IMR-90 (cell line): Measurements from ENCODE around the gene KAZN. TPM values are rescaled to one million over a fixed set of nuclear protein-coding genes. Genes with fewer than 3 reads are reported as not detected.

Experiments used
- ATAC-seq: fragments of 200-7000 bp; cut with Tn5 transposase; 2 replicates; pipeline ENCODE4 v1.9.1; 2020; ENCODE audit warnings: low read depth, mild to moderate bottlenecking, moderate library complexity
- BruUV-seq: library from RNA; stranded (reverse); fragments of 400-500 nt; replicated peaks from 2 replicates; lab custom pipeline; 2021; lab: Mats Ljungman, UMichigan
- CTCF ChIA-PET: fragments of 300-600 bp; formaldehyde crosslinking; extraction: SDS; loops from one replicate; lab custom pipeline; 2021; ENCODE audit warnings: antibody characterized with exemption; lab: Yijun Ruan, JAX
- POLR2A ChIA-PET: fragments of 300-600 bp; sonication (Branson Sonifier 250); formaldehyde crosslinking; loops from one replicate; lab custom pipeline; 2022; ENCODE audit warnings: antibody characterized with exemption; ENCODE audit not compliant: unreplicated experiment; lab: Charles Lee
- DNase-seq: peaks from one replicate; pipeline ENCODE4 v3.0.0; 2013
- H2AFZ ChIP-seq: replicated peaks from 2 replicates; pipeline ENCODE3; 2013; ENCODE audit warnings: low read length, mild to moderate bottlenecking; ENCODE audit not compliant: poor library complexity
- H2AK5ac ChIP-seq: 2 replicates; pipeline ENCODE4 v1.6.1; 2013; ENCODE audit warnings: low read depth, low read length, inconsistent platforms
- H2AK9ac ChIP-seq: replicated peaks from 2 replicates; pipeline ENCODE3; 2013; ENCODE audit warnings: mild to moderate bottlenecking, low read depth, low read length, moderate library complexity; ENCODE audit not compliant: poor library complexity
- H2BK120ac ChIP-seq: 2 replicates; pipeline ENCODE4 v1.6.1; 2013; ENCODE audit warnings: low read depth, low read length, inconsistent platforms
- H2BK15ac ChIP-seq: 3 replicates; pipeline ENCODE4 v1.6.1; 2013; ENCODE audit warnings: low read depth, low read length, inconsistent platforms
- H2BK20ac ChIP-seq: 2 replicates; pipeline ENCODE4 v1.6.1; 2013; ENCODE audit warnings: low read depth, mild to moderate bottlenecking, inconsistent platforms, low read length, moderate library complexity
- H2BK5ac ChIP-seq: 2 replicates; pipeline ENCODE4 v1.6.1; 2013; ENCODE audit warnings: mild to moderate bottlenecking, low read depth, low read length, inconsistent platforms; ENCODE audit not compliant: poor library complexity, severe bottlenecking
- H3K14ac ChIP-seq: replicated peaks from 2 replicates; pipeline ENCODE4 v1.6.1; 2013; ENCODE audit warnings: low read depth, low read length, inconsistent platforms
- H3K18ac ChIP-seq: 2 replicates; pipeline ENCODE4 v1.6.1; 2013; ENCODE audit warnings: low read depth, low read length, control low read depth
- H3K23ac ChIP-seq: 2 replicates; pipeline ENCODE4 v1.6.1; 2013; ENCODE audit warnings: low read depth, low read length, inconsistent platforms
- H3K27ac ChIP-seq: 2 replicates; pipeline ENCODE4 v1.5.1; 2013; ENCODE audit warnings: mild to moderate bottlenecking, control low read depth, low read length; ENCODE audit not compliant: insufficient read depth
- H3K27me3 ChIP-seq: 2 replicates; pipeline ENCODE4 v1.6.1; 2013; ENCODE audit warnings: low read length; ENCODE audit not compliant: control insufficient read depth, insufficient read depth
- H3K36me3 ChIP-seq: 2 replicates; pipeline ENCODE4 v1.6.1; 2013; ENCODE audit warnings: low read length, mixed read lengths; ENCODE audit not compliant: control insufficient read depth, insufficient read depth
- H3K4ac ChIP-seq: 2 replicates; pipeline ENCODE4 v1.6.1; 2013; ENCODE audit warnings: low read depth, low read length, inconsistent platforms
- H3K4me1 ChIP-seq: 2 replicates; pipeline ENCODE4 v1.6.1; 2013; ENCODE audit warnings: low read length, mixed read lengths; ENCODE audit not compliant: control insufficient read depth, insufficient read depth
- H3K4me2 ChIP-seq: 2 replicates; pipeline ENCODE4 v1.6.1; 2013; ENCODE audit warnings: low read depth, mild to moderate bottlenecking, control low read depth, low read length, moderate library complexity
- H3K4me3 ChIP-seq: 2 replicates; pipeline ENCODE4 v1.5.1; 2013; ENCODE audit warnings: low read depth, mild to moderate bottlenecking, control low read depth, low read length, moderate library complexity; ENCODE audit not compliant: insufficient read depth
- H3K56ac ChIP-seq: 2 replicates; pipeline ENCODE4 v1.6.1; 2013; ENCODE audit warnings: low read length, inconsistent platforms; ENCODE audit not compliant: insufficient read depth; ENCODE audit errors: extremely low read depth
- H3K79me1 ChIP-seq, 2 experiments: 2 replicates each; pipeline ENCODE4 v1.6.1; 2013; ENCODE audit warnings: low read length in 2 of 2, inconsistent platforms in 1 of 2, low read depth in 1 of 2
- H3K9ac ChIP-seq: 2 replicates; pipeline ENCODE4 v1.6.1; 2013; ENCODE audit warnings: low read depth, low read length, control low read depth
- H3K9me1 ChIP-seq: 2 replicates; pipeline ENCODE4 v1.6.1; 2013; ENCODE audit warnings: low read length, inconsistent platforms; ENCODE audit not compliant: insufficient read depth
- H3K9me3 ChIP-seq: 2 replicates; pipeline ENCODE4 v1.6.1; 2013; ENCODE audit warnings: low read length; ENCODE audit not compliant: control insufficient read depth, insufficient read depth
- H4K20me1 ChIP-seq: 2 replicates; pipeline ENCODE4 v1.6.1; 2013; ENCODE audit warnings: low read length, inconsistent platforms; ENCODE audit not compliant: insufficient read depth
- H4K5ac ChIP-seq: 2 replicates; pipeline ENCODE4 v1.6.1; 2013; ENCODE audit warnings: mild to moderate bottlenecking, low read depth, low read length, control low read depth
- H4K8ac ChIP-seq, 2 experiments: 2 replicates each; pipeline ENCODE4 v1.6.1; 2013; ENCODE audit warnings: low read depth in 2 of 2, low read length in 2 of 2, control low read depth in 1 of 2, inconsistent platforms in 1 of 2
- H4K91ac ChIP-seq: 2 replicates; pipeline ENCODE4 v1.6.1; 2013; ENCODE audit warnings: low read depth, low read length, inconsistent platforms; ENCODE audit not compliant: insufficient read depth
- BHLHE40 ChIP-seq: fragments of 150-350 bp; IDR thresholded peaks from 2 replicates; pipeline ENCODE4 v1.6.1; 2016; ENCODE audit warnings: mild to moderate bottlenecking, low read depth, low read length
- CEBPB ChIP-seq: IDR thresholded peaks from 2 replicates; pipeline ENCODE4 v1.6.1; 2012; ENCODE audit warnings: low read depth, low read length, improper control_type of control experiment
- FOS ChIP-seq: fragments of 150-350 bp; IDR thresholded peaks from 2 replicates; pipeline ENCODE4 v1.6.1; 2016; ENCODE audit warnings: low read depth, low read length
- MAZ ChIP-seq: IDR thresholded peaks from 2 replicates; pipeline ENCODE4 v1.6.1; 2012; ENCODE audit warnings: low read depth, mild to moderate bottlenecking, low read length, improper control_type of control experiment, moderate library complexity, borderline replicate concordance
- MXI1 ChIP-seq: IDR thresholded peaks from 2 replicates; pipeline ENCODE4 v1.6.1; 2012; ENCODE audit warnings: low read depth, mild to moderate bottlenecking, low read length, moderate library complexity, borderline replicate concordance
- NFE2L2 ChIP-seq: fragments of 150-350 bp; IDR thresholded peaks from 2 replicates; pipeline ENCODE4 v1.6.1; 2016; ENCODE audit warnings: low read depth, mild to moderate bottlenecking, low read length
- POLR2A ChIP-seq: IDR thresholded peaks from 2 replicates; pipeline ENCODE4 v1.6.1; 2012; ENCODE audit warnings: mild to moderate bottlenecking, low read depth, low read length
- RAD21 ChIP-seq: IDR thresholded peaks from 2 replicates; pipeline ENCODE4 v1.6.1; 2012; ENCODE audit warnings: low read length, improper control_type of control experiment
- RCOR1 ChIP-seq: IDR thresholded peaks from 2 replicates; pipeline ENCODE4 v1.6.1; 2012; ENCODE audit warnings: mild to moderate bottlenecking, low read length, improper control_type of control experiment; ENCODE audit not compliant: insufficient replicate concordance
- RFX5 ChIP-seq: IDR thresholded peaks from 2 replicates; pipeline ENCODE4 v1.8.0; 2012; ENCODE audit warnings: low read depth, mild to moderate bottlenecking, low read length, moderate library complexity
- SMC3 ChIP-seq: fragments of 150-350 bp; IDR thresholded peaks from 2 replicates; pipeline ENCODE4 v1.6.1; 2016; ENCODE audit warnings: low read depth, mild to moderate bottlenecking, antibody characterized with exemption, low read length, moderate library complexity
- WGBS, 2 experiments: methylation state at CpG; one replicate each; pipeline versions ENCODE4 v1.1.5 to v1.1.7; 2013; ENCODE audit warnings: missing lambda C conversion rate in 2 of 2; ENCODE audit not compliant: insufficient read length in 1 of 2; ENCODE audit errors: extremely low coverage in 2 of 2; 5-methylcytosine and 5-hydroxymethylcytosine counted together
- dilution Hi-C: fragments of 300-500 bp; cut with HindIII; formaldehyde crosslinking; loops from one replicate; pipeline ENCODE4 v1.14.3; 2018; ENCODE audit warnings: low sequenced_read_pairs; ENCODE audit not compliant: unreplicated experiment
- in situ Hi-C: fragments of 300-500 bp; cut with MboI; formaldehyde crosslinking; loops from 3 replicates; pipeline ENCODE4 v1.14.3; 2019; ENCODE audit warnings: low sequenced_read_pairs, inconsistent platforms, mixed read lengths
- intact Hi-C: fragments of 100-400 bp; cut with micrococcal nuclease; formaldehyde crosslinking; loops from 2 replicates; pipeline ENCODE4 v1.10.0; 2022
- polyA plus RNA-seq, 3 experiments: library from polyadenylated mRNA; depleted of rRNA; stranded (reverse); fragments of >200 nt; gene quantifications; 2 replicates each; pipeline ENCODE4 v1.2.3, GENCODE V29; 2012; ENCODE audit warnings: low replicate concordance in 1 of 3
- total RNA-seq: library from RNA; depleted of rRNA; stranded (reverse); fragments of >200 nt; gene quantifications from 2 replicates; pipeline ENCODE4 v1.2.3, GENCODE V29; 2012
- TF ChIP-seq, protein P1 (sequence below): fragments of 150-350 bp; IDR thresholded peaks from 2 replicates; pipeline ENCODE4 v1.6.1; 2016; ENCODE audit warnings: low read depth, mild to moderate bottlenecking, low read length, moderate library complexity, borderline replicate concordance
- TF ChIP-seq, protein P2 (sequence below): fragments of 150-350 bp; IDR thresholded peaks from 2 replicates; pipeline ENCODE4 v1.6.1; 2017; ENCODE audit warnings: mild to moderate bottlenecking, antibody characterized with exemption, low read length, low read depth
- TF ChIP-seq, protein P3 (sequence below): conservative IDR thresholded peaks from 2 replicates; pipeline ENCODE4 v1.5.1; 2012; ENCODE audit warnings: mild to moderate bottlenecking, low read depth, low read length, improper control_type of control experiment

Gene KAZN
- total and polyA plus RNA-seq, 2 of the 4 experiments (the other 2 are of a cell fraction), result 5.2 to 10.5 TPM

DNA sequence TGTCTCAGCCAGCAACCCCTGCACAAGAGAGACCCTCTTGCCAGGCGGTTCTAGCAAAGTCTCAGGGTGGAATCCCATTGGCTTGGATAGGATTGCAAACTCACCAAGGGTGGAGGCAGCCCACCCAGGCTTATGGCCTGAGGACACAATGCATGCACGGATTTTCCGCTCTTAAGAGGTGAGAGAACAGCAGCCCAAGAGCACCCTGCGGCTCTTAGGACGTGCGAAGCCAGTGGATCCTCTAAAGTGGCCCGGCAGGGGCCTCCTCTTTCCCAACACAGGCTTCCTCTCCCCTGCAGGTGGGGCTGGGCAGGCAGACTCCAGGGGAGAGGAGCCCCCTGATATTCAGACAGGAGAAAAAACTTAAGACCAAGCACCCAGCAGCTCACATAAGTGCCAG is 523.8 kb downstream of the KAZN start:
- Histone ChIP-seq H3K4ac (no peak overlapping the region), H2AK9ac (no peak overlapping the region), H2BK120ac (no peak overlapping the region), H4K5ac (no peak overlapping the region), H3K4me3 (no peak overlapping the region), H2BK15ac (no peak overlapping the region), H2BK20ac (no peak overlapping the region), H3K9ac (no peak overlapping the region), H4K20me1 (no peaks in the 10 kb centered on the region; the same call in 1 of the 2 replicates), H4K91ac (no peak overlapping the region), H3K18ac (no peak overlapping the region), H3K4me2 (no peak overlapping the region), H3K9me3 (no peaks in the 10 kb centered on the region), H3K9me1 (no peaks in the 10 kb centered on the region), H3K79me1 (no peaks in the 10 kb centered on the region), H3K36me3 (no peaks in the 10 kb centered on the region), H3K27me3 (peaks cover 28% of the 10 kb centered on the region), H2AK5ac (no peak overlapping the region), H3K14ac (no peak overlapping the region), H3K4me1 (no peaks in the 10 kb centered on the region), H2BK5ac (no peak overlapping the region), H4K8ac (no peak overlapping the region), H3K23ac (no peak overlapping the region), H2AFZ (no peak overlapping the region), H3K56ac (no peak overlapping the region), H3K27ac (no peak overlapping the region)
- dilution Hi-C loops (no loop called here), intact Hi-C loops (no loop called here), in situ Hi-C loops (no loop called here)
- WGBS, 2 experiments, result 70% methylated on average over 2 of the region's 7 CpGs; no CpG with 5 or more reads in 1 of the 2 experiments
- ChIA-PET POLR2A (interaction anchor here (0.6 kb wide), 1 partner anchor 10 kb away, joined by 9 read pairs; no protein-coding TSS in a partner anchor), CTCF (no interaction called here)
- TF ChIP-seq BHLHE40, result no peak
- no peak for TF ChIP-seq RCOR1
- TF ChIP-seq, protein P1, sequence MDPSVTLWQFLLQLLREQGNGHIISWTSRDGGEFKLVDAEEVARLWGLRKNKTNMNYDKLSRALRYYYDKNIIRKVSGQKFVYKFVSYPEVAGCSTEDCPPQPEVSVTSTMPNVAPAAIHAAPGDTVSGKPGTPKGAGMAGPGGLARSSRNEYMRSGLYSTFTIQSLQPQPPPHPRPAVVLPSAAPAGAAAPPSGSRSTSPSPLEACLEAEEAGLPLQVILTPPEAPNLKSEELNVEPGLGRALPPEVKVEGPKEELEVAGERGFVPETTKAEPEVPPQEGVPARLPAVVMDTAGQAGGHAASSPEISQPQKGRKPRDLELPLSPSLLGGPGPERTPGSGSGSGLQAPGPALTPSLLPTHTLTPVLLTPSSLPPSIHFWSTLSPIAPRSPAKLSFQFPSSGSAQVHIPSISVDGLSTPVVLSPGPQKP, result no peak
- TF ChIP-seq SMC3, result no peak
- TF ChIP-seq MAZ, result no peak
- TF ChIP-seq, protein P2, sequence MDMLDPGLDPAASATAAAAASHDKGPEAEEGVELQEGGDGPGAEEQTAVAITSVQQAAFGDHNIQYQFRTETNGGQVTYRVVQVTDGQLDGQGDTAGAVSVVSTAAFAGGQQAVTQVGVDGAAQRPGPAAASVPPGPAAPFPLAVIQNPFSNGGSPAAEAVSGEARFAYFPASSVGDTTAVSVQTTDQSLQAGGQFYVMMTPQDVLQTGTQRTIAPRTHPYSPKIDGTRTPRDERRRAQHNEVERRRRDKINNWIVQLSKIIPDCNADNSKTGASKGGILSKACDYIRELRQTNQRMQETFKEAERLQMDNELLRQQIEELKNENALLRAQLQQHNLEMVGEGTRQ, result no peak
- no peak for TF ChIP-seq FOS
- TF ChIP-seq, protein P3, sequence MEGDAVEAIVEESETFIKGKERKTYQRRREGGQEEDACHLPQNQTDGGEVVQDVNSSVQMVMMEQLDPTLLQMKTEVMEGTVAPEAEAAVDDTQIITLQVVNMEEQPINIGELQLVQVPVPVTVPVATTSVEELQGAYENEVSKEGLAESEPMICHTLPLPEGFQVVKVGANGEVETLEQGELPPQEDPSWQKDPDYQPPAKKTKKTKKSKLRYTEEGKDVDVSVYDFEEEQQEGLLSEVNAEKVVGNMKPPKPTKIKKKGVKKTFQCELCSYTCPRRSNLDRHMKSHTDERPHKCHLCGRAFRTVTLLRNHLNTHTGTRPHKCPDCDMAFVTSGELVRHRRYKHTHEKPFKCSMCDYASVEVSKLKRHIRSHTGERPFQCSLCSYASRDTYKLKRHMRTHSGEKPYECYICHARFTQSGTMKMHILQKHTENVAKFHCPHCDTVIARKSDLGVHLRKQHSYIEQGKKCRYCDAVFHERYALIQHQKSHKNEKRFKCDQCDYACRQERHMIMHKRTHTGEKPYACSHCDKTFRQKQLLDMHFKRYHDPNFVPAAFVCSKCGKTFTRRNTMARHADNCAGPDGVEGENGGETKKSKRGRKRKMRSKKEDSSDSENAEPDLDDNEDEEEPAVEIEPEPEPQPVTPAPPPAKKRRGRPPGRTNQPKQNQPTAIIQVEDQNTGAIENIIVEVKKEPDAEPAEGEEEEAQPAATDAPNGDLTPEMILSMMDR, result no peak
- no peak for TF ChIP-seq RAD21
- no peak for TF ChIP-seq RFX5
- no peak for TF ChIP-seq MXI1
- TF ChIP-seq POLR2A, result no peak
- no peak for TF ChIP-seq CEBPB
- no peak for TF ChIP-seq NFE2L2
- ATAC-seq (no peak), DNase-seq (no peak)
- no TSS peak for BruUV-seq
